Right ventricle myocardium superior (tissue), 1 donor: ENCODE measurements around the gene CD79A. TPM values are rescaled to one million over a fixed set of nuclear protein-coding genes. Genes with fewer than 3 reads are reported as not detected.

Experiments
- ATAC-seq: fragments of 200-7000 bp; cut with Tn5 transposase; one replicate; pipeline ENCODE4 v1.9.1; 2020; ENCODE audit warnings: mild to moderate bottlenecking; ENCODE audit not compliant: poor library complexity
- DNase-seq: peaks from one replicate; pipeline ENCODE4 v3.0.0-alpha.2; 2020
- intact Hi-C: fragments of 100-400 bp; cut with DNase I; formaldehyde crosslinking; loops from one replicate; pipeline ENCODE4 v1.11.2; 2022
- total RNA-seq: library from RNA; stranded (reverse); fragmentation: NEBNext Ultra II Directional; extraction: Animal tissue kit (Norgen Biotek cat#: 25700); gene quantifications from one replicate; pipeline ENCODE4 v1.2.1, GENCODE V29; 2021
- donor health status: DM: no; HTN: yes; CAD: no; lungs with severe emphysema.

The CD79A gene
- total RNA-seq, 1 donor from 2014 or later, result not detected

GRCh38 chr19:41897820-41898219, 20.7 kb downstream of the CD79A start:
- intact Hi-C loops, result no loop called here
- DNase-seq, result no peak

GRCh38 chr19:41898235-41898634, 21.2 kb downstream of the CD79A start:
- intact Hi-C loops, result no loop called here
- ATAC-seq (no peak), DNase-seq (no peak)

More at GRCh38 chr19:41897820-41898219, 20.7 kb downstream of the CD79A start:
- ATAC-seq, result no peak

GRCh38 chr19:41901707-41902360, 24.8 kb downstream of the CD79A start:
- intact Hi-C loops, result no loop called here
- ATAC-seq, result no peak
- no peak for DNase-seq

GRCh38 chr19:41902594-41902993, 25.5 kb downstream of the CD79A start:
- ATAC-seq (no peak), DNase-seq (no peak)
- intact Hi-C loops, result no loop called here

DNA sequence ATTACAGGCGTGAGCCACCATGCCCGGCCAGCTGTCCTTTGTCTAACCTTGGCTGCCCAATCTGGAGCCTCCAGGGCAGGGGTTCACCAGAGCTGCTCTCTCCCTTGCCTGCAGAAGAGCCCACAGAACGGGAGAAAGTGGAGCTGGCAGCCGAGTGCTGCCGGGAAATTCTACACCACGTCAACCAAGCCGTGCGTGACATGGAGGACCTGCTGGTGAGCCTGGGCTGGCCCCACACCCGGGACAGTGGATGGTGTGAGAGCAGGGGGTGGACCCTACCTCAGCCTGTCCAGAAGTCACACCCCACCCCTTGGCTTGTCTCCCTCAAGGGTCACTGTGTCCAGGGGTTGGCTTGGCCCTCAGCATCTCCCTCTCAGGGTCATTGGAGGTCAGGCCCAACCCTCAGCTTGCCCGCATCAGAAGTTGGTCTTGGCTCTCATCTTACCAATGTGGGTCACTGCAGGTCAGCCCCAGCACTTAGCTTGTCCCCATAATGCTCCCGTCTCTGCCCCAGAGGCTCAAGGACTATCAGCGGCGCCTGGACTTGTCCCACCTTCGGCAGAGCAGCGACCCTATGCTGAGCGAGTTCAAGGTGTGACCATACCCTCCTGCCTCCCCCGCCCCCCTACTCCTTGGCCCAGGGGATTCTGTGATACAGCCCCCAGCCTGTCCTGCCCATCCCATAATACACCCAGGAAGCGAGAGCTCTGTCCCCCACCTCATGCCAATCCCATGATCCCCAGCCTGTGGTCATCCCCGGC, 26.3 kb downstream of the CD79A start:
- ATAC-seq (no peak), DNase-seq (no peak)
- intact Hi-C loops, result no loop called here

DNA sequence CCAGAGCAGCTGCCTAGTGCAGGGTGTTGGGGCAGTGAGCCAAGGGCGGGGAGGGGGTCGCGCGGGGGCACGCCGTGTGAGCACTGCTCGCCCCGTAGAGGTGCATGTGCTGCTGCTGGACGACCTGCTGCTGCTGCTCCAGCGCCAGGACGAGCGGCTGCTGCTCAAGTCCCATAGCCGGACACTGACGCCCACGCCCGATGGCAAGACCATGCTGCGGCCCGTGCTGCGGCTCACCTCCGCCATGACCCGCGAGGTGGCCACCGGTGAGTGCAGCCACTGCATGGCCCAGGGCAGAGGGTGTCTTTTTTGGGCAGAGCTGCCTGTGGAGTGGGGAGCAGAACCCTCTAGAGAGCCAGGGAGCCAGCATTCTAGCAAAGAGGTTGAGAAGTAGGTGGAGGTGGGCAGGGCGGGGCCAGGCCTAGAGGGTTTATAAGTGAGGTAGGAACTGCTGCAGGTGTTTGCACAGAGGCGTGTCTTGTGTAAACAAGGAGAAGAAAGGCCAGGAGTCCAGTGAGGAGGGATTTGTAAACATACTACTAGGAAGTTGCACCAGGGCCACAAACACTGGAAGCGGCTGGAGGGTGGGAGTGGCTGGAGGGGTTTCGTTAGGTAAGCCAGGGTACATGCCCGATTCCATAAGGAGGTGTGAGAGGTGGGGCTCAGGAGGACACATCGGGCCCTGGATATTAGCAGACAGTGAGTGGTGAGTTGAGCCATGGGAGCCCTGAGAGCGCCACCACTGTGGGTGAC, 27.2 kb downstream of the CD79A start:
- intact Hi-C loops, result no loop called here
- DNase-seq (no peak), ATAC-seq (peak; percentile 18)

GRCh38 chr19:41905273-41906002, 28.4 kb downstream of the CD79A start:
- ATAC-seq (no peak), DNase-seq (no peak)
- intact Hi-C loops, result no loop called here

- DNase-seq, result no peak
- intact Hi-C loops, result no loop called here
- no peak for ATAC-seq
These were observed 29.2 kb downstream of the CD79A start for GRCh38 chr19:41906271-41906670.

DNA sequence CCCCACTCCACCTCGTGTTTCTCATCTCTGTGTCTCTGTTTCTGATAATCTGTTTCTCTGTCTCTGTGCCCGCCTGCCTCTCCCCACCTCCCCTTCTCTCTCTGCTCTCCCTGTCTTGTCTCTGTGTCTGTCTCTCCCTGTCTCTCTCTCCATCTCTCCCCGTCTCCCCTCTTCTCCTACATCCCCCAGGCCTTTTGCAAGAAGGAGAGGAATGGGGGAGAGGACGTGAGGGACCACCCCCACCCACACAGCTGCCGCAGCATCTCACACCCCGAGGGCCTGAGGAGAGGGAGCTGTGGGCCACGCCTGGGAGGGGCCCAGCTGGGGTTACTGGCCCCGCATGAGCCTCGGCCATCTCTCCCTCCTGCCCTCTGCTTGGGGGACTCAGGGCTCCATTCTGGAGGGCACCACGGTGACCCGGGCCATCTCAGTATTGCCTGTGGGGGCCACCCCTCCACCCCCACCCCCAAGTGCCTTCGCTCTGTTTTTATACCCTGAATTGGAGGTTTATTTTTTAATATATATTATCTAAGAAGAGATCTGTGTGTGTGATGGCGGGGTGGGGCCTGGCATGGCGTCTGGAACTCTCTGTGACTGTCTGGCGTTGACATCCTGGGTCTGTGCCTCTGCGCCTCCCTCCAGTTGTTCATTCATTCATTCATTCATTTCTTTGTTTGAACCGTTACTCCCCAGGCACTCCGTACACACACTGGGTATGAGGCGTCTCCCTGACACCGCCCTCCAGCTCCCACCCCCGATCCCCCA, 30.0 kb downstream of the CD79A start:
- intact Hi-C loops, result no loop called here
- ATAC-seq (no peak), DNase-seq (no peak)

DNA sequence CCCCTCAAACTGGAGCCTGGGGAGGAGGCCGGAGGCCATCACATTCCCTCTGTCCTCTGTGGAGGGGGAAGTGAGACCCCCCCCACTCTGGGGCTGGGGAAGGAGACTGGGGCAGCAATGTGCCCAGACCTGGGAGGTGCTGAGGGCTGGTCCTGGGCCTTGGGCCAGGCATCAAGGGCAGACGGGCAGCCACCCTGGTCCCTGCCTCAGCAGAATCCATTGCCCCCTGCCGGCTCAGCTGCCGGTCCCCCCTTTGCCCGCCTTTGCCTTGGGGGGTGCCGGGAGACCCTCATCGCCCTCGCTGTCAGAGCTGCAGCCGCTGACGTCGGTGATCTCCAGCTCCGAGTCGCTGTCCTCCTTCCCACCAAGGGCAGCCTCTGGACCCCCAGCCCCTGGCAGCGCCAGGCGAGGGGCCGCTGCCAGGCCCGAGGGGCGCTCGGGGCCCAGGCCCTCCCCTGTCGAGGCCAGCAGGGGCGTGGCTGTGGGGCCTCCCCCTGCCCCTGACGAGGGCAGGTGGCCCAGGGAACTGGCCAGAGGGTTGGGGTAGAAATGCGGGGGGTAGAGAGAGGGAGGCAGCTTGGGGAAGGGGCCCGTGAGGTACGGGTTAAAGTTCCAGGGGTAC, 31.0 kb downstream of the CD79A start:
- no peak for ATAC-seq
- DNase-seq, result no peak
- intact Hi-C loops, result no loop called here

GRCh38 chr19:41908724-41909464, 31.8 kb downstream of the CD79A start:
- ATAC-seq, result no peak
- intact Hi-C loops, result no loop called here
- DNase-seq, result no peak

DNA sequence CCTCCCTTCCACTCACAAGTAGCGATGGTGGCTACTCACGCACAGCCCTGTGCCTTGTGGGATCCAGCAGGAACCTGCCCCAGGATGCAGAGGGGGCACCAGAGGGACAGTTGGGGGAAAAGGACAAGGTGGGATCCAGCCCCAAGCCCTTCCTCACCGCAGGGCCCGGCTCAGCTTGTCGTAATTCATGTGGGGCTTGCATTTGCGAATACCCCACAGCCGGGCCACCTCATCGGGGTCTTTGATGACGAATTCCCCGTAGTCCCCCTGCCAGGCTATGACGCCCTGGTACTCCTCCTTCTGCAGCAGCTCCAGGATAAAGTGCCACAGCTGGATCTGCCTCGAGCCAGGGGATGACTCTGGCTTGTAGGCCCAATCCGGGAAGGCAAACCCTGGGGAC, 32.6 kb downstream of the CD79A start:
- intact Hi-C loops, result no loop called here
- ATAC-seq (no peak), DNase-seq (no peak)

DNA sequence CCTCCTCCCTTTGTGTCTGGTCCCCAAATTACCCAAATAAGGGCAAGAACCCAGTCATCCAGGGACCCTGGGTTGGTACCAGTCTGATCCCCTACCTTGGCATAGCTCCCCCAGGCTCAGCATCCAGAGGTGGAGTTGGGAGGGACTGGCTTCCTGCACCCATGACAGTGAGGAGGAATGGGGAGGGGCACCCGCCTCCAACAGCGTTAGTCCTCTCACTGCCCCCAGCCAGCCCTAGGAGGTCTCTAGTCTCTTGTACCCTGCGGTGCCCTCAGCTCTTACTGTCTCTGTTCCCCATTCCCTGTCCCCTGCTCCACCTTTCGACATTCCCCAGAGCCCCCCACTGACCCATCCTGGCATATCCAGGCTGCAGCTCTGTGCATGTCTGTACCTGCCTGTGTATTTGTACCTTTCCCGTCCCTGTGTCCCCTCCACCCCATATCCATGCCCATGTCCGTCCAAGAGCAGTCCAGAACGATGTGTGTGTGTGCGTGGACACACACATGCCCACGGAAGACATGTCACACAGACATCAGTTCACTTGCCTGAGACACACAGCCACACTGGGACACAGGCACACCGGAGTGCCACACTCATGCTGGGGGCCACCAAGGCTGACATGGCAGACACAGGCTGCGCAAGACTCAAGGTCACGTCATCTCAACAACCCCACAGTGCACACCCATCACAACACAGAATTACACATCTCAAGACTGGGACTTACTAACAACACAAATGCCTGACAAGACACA, 33.3 kb downstream of the CD79A start:
- DNase-seq (no peak), ATAC-seq (no peak)
- intact Hi-C loops, result no loop called here

- ATAC-seq (no peak), DNase-seq (no peak)
- intact Hi-C loops, result no loop called here
These were observed 34.2 kb downstream of the CD79A start for GRCh38 chr19:41910992-41911888.

GRCh38 chr19:41911889-41912731, 35.0 kb downstream of the CD79A start:
- DNase-seq, result no peak
- ATAC-seq, result no peak
- intact Hi-C loops, result no loop called here
